ENCODE results near the gene QRICH2.
"Not testable (repeated sequence)": the region's sequence is repeated elsewhere in the genome, so short reads cannot be mapped to it uniquely, and the experiment has no call there.

Gene QRICH2

GRCh38 chr17:76246080-76247066 lies 61.7 kb downstream of the QRICH2 start:
- DNase-seq (ENCODE audit: low spot score) = peak; percentile 86
- TF ChIP-seq, protein P1, sequence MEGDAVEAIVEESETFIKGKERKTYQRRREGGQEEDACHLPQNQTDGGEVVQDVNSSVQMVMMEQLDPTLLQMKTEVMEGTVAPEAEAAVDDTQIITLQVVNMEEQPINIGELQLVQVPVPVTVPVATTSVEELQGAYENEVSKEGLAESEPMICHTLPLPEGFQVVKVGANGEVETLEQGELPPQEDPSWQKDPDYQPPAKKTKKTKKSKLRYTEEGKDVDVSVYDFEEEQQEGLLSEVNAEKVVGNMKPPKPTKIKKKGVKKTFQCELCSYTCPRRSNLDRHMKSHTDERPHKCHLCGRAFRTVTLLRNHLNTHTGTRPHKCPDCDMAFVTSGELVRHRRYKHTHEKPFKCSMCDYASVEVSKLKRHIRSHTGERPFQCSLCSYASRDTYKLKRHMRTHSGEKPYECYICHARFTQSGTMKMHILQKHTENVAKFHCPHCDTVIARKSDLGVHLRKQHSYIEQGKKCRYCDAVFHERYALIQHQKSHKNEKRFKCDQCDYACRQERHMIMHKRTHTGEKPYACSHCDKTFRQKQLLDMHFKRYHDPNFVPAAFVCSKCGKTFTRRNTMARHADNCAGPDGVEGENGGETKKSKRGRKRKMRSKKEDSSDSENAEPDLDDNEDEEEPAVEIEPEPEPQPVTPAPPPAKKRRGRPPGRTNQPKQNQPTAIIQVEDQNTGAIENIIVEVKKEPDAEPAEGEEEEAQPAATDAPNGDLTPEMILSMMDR (IDR thresholded peaks at IDR 0.05; ENCODE audit: borderline replicate concordance, control extremely low read depth, extremely low read depth, insufficient read depth, missing control alignments) = no peak
- in situ Hi-C loops (cut with MboI; ENCODE audit: low sequenced_read_pairs, unreplicated experiment) = no loop called here

- DNase-seq (ENCODE audit: low spot score); in situ Hi-C loops (cut with MboI; ENCODE audit: low sequenced_read_pairs, unreplicated experiment): not testable (repeated sequence)
Measured at GRCh38 chr17:76244721-76245120, 63.4 kb downstream of the QRICH2 start.

DNA sequence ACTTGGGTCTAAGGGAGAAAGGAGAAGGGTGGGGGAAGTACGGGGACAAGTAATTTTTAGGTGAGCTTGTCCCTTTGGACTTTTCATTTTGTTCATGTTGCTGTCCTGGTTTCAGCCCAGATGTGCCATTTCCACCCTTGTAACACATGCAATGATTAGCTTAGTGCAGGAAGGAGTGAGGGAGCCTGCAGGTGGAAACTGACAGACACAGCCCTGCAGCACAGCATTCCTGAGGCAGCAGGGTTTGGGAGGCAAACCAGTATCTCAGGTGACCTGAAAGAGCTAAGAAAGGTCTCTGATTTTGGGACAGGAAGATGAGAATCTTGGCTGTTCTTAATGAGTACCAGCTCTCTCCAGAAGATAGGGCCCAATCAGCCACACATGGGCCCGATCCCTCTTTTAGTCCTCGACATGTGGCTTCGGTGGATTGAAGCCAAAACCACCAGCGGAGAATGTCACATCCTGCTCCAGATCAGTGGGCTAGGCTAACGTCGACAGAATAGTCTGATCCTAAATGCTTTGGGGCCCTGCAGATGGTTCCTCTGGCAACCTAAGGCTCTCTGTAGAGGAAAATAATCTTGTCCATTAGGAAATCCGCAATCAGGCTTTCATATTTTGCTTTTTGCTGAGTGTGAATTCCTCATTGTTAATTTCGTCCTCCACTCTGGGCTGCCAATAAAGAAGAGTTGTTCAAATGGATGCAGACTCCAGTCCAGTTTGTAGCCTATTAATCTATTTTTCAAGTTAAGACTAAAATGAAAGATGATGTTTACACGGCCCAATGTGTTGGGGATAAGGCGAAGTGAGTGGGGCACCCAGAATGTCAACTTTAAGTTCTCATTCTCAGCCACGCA lies 64.0 kb downstream of the QRICH2 start:
- in situ Hi-C loops (cut with MboI; ENCODE audit: low sequenced_read_pairs, unreplicated experiment) = no loop called here
- TF ChIP-seq, protein P1 (IDR thresholded peaks at IDR 0.05; ENCODE audit: borderline replicate concordance, control extremely low read depth, extremely low read depth, insufficient read depth, missing control alignments) = no peak
- no peak for DNase-seq (ENCODE audit: low spot score)

DNA sequence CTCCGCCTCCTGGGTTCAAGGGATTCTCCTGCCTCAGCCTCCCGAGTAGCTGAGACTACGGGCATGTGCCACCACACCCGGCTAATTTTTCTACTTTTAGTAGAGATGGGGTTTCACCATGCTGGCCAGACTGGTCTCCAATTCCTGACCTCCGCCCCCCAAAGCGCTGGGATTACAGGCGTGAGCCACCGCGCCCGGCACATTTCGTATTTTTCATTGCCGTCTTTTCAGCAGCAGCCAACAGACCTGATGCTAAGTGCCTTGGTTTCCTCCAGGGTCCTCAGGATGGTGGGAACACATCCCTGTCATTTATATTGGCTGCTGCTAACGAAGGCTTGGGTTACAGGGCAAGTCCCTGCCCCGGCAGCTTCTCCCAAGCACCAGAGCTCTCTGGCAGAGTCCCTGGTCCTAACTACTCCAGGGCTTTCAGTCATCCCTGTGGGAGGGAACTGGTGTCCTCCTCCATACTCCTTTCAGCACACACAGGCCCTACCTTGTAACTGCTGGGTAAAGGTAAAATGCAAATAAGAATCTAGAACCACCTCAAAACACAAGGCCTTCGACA lies 66.3 kb downstream of the QRICH2 start:
- in situ Hi-C loops (cut with MboI; ENCODE audit: low sequenced_read_pairs, unreplicated experiment) = no loop called here
- DNase-seq (ENCODE audit: low spot score) = no peak
- TF ChIP-seq, protein P1 (IDR thresholded peaks at IDR 0.05; ENCODE audit: borderline replicate concordance, control extremely low read depth, extremely low read depth, insufficient read depth, missing control alignments) = no peak

GRCh38 chr17:76241204-76241538 lies 66.9 kb downstream of the QRICH2 start:
- no peak for DNase-seq (ENCODE audit: low spot score)
- in situ Hi-C loops (cut with MboI; ENCODE audit: low sequenced_read_pairs, unreplicated experiment) = no loop called here
- TF ChIP-seq, protein P1 (IDR thresholded peaks at IDR 0.05; ENCODE audit: borderline replicate concordance, control extremely low read depth, extremely low read depth, insufficient read depth, missing control alignments) = no peak

- TF ChIP-seq, protein P1 (IDR thresholded peaks at IDR 0.05; ENCODE audit: borderline replicate concordance, control extremely low read depth, extremely low read depth, insufficient read depth, missing control alignments) = no peak
- in situ Hi-C loops (cut with MboI; ENCODE audit: low sequenced_read_pairs, unreplicated experiment) = no loop called here
Measured at GRCh38 chr17:76240461-76241203, 67.4 kb downstream of the QRICH2 start, which contains the start of gene RNF157. Gene RNF157, minus strand, starts transcription at chr17:76240493. Its CDS starts 253 bp downstream, at chr17:76240240.

More at GRCh38 chr17:76240461-76241203, 67.4 kb downstream of the QRICH2 start, which contains the start of gene RNF157:
- DNase-seq (ENCODE audit: low spot score) = peak; percentile 84

All from GM13976 (cell line).